ENCODE data around the gene COL18A1.

- TF ChIP-seq POLR2A (IDR thresholded peaks at IDR 0.05) (no peak), CTCF (IDR thresholded peaks at IDR 0.05) (no peak)
Observed at GRCh38 chr21:45541221-45542039, 136.5 kb downstream of the COL18A1 start.
